ENCODE measurements around the gene TMEM129.

Gene TMEM129

DNA sequence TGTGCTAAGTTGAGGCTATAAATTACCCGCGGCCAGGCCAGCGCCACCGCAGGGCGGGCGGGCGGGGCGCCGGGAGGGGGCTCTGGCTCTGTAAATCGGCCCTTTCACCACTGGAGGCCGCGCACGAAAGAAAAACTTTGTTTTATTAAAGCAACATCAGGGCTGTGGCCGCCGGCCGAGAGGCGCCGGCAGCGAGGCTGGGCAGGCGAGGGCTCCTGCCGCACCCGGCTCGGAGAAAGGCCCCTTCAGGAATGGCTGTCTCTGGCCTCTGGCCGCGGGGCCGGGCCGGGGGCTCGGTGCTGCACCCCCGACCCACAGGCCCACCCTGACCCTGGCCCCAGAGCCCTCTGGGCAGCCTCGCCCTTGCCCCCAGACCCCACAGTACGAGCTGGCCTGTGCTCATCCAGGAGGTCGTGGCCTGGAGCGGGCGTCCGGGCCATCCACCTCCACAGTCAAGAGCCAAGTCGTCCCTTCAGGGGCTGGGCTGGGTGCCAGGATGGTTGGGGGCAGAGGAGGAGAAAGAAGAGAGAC is 42.5 kb upstream of the TMEM129 start (continued):
- TF ChIP-seq, protein P1, sequence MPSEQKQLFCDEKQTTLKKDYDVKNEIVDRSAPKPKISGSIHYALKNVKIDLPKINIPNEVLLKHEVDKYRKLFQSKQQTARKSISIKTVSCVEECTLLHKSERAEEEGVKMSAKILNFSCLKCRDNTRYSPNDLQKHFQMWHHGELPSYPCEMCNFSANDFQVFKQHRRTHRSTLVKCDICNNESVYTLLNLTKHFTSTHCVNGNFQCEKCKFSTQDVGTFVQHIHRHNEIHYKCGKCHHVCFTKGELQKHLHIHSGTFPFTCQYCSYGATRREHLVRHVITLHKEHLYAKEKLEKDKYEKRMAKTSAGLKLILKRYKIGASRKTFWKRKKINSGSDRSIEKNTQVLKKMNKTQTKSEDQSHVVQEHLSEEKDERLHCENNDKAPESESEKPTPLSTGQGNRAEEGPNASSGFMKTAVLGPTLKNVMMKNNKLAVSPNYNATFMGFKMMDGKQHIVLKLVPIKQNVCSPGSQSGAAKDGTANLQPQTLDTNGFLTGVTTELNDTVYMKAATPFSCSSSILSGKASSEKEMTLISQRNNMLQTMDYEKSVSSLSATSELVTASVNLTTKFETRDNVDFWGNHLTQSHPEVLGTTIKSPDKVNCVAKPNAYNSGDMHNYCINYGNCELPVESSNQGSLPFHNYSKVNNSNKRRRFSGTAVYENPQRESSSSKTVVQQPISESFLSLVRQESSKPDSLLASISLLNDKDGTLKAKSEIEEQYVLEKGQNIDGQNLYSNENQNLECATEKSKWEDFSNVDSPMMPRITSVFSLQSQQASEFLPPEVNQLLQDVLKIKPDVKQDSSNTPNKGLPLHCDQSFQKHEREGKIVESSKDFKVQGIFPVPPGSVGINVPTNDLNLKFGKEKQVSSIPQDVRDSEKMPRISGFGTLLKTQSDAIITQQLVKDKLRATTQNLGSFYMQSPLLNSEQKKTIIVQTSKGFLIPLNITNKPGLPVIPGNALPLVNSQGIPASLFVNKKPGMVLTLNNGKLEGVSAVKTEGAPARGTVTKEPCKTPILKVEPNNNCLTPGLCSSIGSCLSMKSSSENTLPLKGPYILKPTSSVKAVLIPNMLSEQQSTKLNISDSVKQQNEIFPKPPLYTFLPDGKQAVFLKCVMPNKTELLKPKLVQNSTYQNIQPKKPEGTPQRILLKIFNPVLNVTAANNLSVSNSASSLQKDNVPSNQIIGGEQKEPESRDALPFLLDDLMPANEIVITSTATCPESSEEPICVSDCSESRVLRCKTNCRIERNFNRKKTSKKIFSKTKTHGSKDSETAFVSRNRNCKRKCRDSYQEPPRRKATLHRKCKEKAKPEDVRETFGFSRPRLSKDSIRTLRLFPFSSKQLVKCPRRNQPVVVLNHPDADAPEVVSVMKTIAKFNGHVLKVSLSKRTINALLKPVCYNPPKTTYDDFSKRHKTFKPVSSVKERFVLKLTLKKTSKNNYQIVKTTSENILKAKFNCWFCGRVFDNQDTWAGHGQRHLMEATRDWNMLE (tag by site-specific recombination; conservative IDR thresholded peaks at IDR 0.05; ENCODE audit: low read depth): no peak
- TF ChIP-seq ZBTB20 (tag by site-specific recombination; IDR thresholded peaks at IDR 0.05): no peak
- no peak for TF ChIP-seq ZNF16 (tag by site-specific recombination; IDR thresholded peaks at IDR 0.05; ENCODE audit: low read depth)
- TF ChIP-seq ZNF394 (tag by site-specific recombination; IDR thresholded peaks at IDR 0.05; ENCODE audit: borderline replicate concordance): no peak
- TF ChIP-seq ZNF211 (tag by site-specific recombination; IDR thresholded peaks at IDR 0.05; ENCODE audit: low read depth): no peak
- 0 out of 2 replicates have a peak, but pooled peaks have one; percentile 34 for TF ChIP-seq ZSCAN30 (tag by site-specific recombination; IDR thresholded peaks at IDR 0.05)
- TF ChIP-seq, protein P2, sequence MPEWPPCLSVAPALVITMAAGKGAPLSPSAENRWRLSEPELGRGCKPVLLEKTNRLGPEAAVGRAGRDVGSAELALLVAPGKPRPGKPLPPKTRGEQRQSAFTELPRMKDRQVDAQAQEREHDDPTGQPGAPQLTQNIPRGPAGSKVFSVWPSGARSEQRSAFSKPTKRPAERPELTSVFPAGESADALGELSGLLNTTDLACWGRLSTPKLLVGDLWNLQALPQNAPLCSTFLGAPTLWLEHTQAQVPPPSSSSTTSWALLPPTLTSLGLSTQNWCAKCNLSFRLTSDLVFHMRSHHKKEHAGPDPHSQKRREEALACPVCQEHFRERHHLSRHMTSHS (tag by site-specific recombination; IDR thresholded peaks at IDR 0.05): no peak
- TF ChIP-seq PRDM1 (tag by site-specific recombination; IDR thresholded peaks at IDR 0.05): no peak
- no peak for TF ChIP-seq KLF7 (tag by site-specific recombination; IDR thresholded peaks at IDR 0.05; ENCODE audit: borderline replicate concordance)
- TF ChIP-seq SCRT2 (tag by site-specific recombination; IDR thresholded peaks at IDR 0.05): no peak
- no peak for TF ChIP-seq ZNF777 (tag by site-specific recombination; IDR thresholded peaks at IDR 0.05; ENCODE audit: borderline replicate concordance)
- no peak for TF ChIP-seq KLF1 (tag by site-specific recombination; IDR thresholded peaks at IDR 0.05)

DNA sequence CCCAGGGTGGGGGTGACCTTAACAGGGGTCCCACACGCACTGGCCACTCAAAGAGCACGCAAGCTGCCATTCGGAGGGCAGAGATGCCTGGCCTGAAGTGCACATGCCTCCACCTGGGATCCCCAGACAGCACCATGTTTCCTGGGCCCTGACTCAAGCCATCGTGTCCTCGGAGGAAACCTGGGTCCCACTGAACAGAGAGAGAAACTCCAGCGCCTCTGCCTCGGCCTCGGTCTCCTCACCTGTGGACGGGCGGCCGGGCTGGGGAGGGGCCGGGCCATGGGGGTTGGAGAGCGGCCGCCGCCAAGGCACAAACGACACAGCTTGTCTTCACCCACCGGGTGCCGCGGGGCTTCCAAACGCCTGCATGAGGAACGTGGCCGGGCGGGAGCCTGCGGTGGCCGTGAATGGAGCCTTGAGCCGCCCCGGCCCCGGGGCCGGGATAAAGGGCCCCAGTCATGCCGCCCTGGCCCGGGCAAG is 42.0 kb upstream of the TMEM129 start:
- Histone ChIP-seq H3K4me1 (ENCODE audit: control insufficient read depth, insufficient read depth, low read length) (no peaks in the 10 kb centered on the region), H3K9me3 (ENCODE audit: control insufficient read depth, insufficient read depth, low read depth, low read length) (no peaks in the 10 kb centered on the region), H3K4me3 (ENCODE audit: low read depth, low read length) (no peak overlapping the region), H3K27ac (ENCODE audit: extremely low read depth, low read depth, low read length) (peak overlapping the region; percentile 9; the same call in 1 of the 2 replicates), H3K36me3 (ENCODE audit: control insufficient read depth in 2 of 2, insufficient read depth in 1 of 2, low read length in 2 of 2) (no peaks in the 10 kb centered on the region)
- POLR2A ChIA-PET: no interaction called here
- CTCF ChIA-PET: no interaction called here
- TF ChIP-seq ZBTB8A (tag by site-specific recombination; IDR thresholded peaks at IDR 0.05) (peak; percentile 40; the same call in 1 of the 2 replicates), ZNF202 (tag by site-specific recombination; IDR thresholded peaks at IDR 0.05; ENCODE audit: borderline replicate concordance) (no peak), ZNF24 (tag by site-specific recombination; IDR thresholded peaks at IDR 0.05) (no peak), ZNF660 (tag by site-specific recombination; IDR thresholded peaks at IDR 0.05) (no peak), ZFP69B (tag by site-specific recombination; IDR thresholded peaks at IDR 0.05) (no peak), KLF1 (tag by site-specific recombination; IDR thresholded peaks at IDR 0.05) (0 out of 2 replicates have a peak, but pooled peaks have one; percentile 9), ZNF341 (tag by site-specific recombination; IDR thresholded peaks at IDR 0.05; ENCODE audit: low read depth) (no peak)
- TF ChIP-seq, protein P3, sequence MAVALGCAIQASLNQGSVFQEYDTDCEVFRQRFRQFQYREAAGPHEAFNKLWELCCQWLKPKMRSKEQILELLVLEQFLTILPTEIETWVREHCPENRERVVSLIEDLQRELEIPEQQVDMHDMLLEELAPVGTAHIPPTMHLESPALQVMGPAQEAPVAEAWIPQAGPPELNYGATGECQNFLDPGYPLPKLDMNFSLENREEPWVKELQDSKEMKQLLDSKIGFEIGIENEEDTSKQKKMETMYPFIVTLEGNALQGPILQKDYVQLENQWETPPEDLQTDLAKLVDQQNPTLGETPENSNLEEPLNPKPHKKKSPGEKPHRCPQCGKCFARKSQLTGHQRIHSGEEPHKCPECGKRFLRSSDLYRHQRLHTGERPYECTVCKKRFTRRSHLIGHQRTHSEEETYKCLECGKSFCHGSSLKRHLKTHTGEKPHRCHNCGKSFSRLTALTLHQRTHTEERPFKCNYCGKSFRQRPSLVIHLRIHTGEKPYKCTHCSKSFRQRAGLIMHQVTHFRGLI (tag by site-specific recombination; IDR thresholded peaks at IDR 0.05): no peak
